Measurements from ENCODE around the gene DYSF. TPM values are rescaled to one million over a fixed set of nuclear protein-coding genes. Genes with fewer than 3 reads are reported as not detected.
"Not testable (repeated sequence)": the region's sequence is repeated elsewhere in the genome, so short reads cannot be mapped to it uniquely, and the experiment has no call there.

The DYSF gene
- total RNA-seq, 1 donor from 2014 or later, result 37.7 TPM

- peak; percentile 40 for DNase-seq
Measured at GRCh38 chr2:71482055-71482454, 28.7 kb downstream of the DYSF start.

GRCh38 chr2:71483246-71483645, 29.9 kb downstream of the DYSF start:
- TF ChIP-seq CTCF (IDR thresholded peaks at IDR 0.05), result no peak
- Histone ChIP-seq H3K4me3 (no peak overlapping the region), H3K9me3 (no peaks in the 10 kb centered on the region), H3K27me3 (no peaks in the 10 kb centered on the region), H3K36me3 (no peaks in the 10 kb centered on the region), H3K4me1 (no peaks in the 10 kb centered on the region), H3K27ac (no peak overlapping the region)
- peak; percentile 32 for DNase-seq
- intact Hi-C loops (cut with DNase I), result no loop called here
- ATAC-seq, result no peak

More at GRCh38 chr2:71482055-71482454, 28.7 kb downstream of the DYSF start:
- Histone ChIP-seq H3K4me1 (no peaks in the 10 kb centered on the region), H3K36me3 (no peaks in the 10 kb centered on the region), H3K4me3 (no peak overlapping the region), H3K27me3 (no peaks in the 10 kb centered on the region), H3K27ac (no peak overlapping the region), H3K9me3 (no peaks in the 10 kb centered on the region)
- no peak for ATAC-seq
- intact Hi-C loops (cut with DNase I), result no loop called here
- no peak for TF ChIP-seq CTCF (IDR thresholded peaks at IDR 0.05)

GRCh38 chr2:71484354-71484753, 31.0 kb downstream of the DYSF start:
- no peaks in the 10 kb centered on the region for H3K9me3 ChIP-seq
- intact Hi-C loops (cut with DNase I), result no loop called here
- no peaks in the 10 kb centered on the region for H3K36me3 ChIP-seq
- no peak for TF ChIP-seq CTCF (IDR thresholded peaks at IDR 0.05)
- no peak for ATAC-seq
- no peak overlapping the region for H3K4me3 ChIP-seq
- H3K4me1 ChIP-seq, result no peaks in the 10 kb centered on the region
- H3K27ac ChIP-seq, result no peak overlapping the region
- H3K27me3 ChIP-seq, result no peaks in the 10 kb centered on the region
- DNase-seq, result no peak

- Histone ChIP-seq H3K4me3 (no peak overlapping the region), H3K4me1 (no peaks in the 10 kb centered on the region), H3K27ac (no peak overlapping the region), H3K9me3 (no peaks in the 10 kb centered on the region), H3K36me3 (no peaks in the 10 kb centered on the region), H3K27me3 (no peaks in the 10 kb centered on the region)
- no peak for TF ChIP-seq CTCF (IDR thresholded peaks at IDR 0.05)
- no peak for ATAC-seq
- intact Hi-C loops (cut with DNase I), result no loop called here
- no peak for DNase-seq
Measured at GRCh38 chr2:71486881-71487640, 33.7 kb downstream of the DYSF start.

- ATAC-seq; DNase-seq; H3K27me3 ChIP-seq; H3K4me3 ChIP-seq; H3K9me3 ChIP-seq; H3K4me1 ChIP-seq; intact Hi-C loops (cut with DNase I); H3K27ac ChIP-seq; H3K36me3 ChIP-seq: not testable (repeated sequence)
Measured at GRCh38 chr2:71491551-71491950, 38.2 kb downstream of the DYSF start.

- DNase-seq, result peak; percentile 47
- no peaks in the 10 kb centered on the region for H3K36me3 ChIP-seq
- peak; percentile 41 for ATAC-seq
- intact Hi-C loops (cut with DNase I), result no loop called here
- no peak for TF ChIP-seq CTCF (IDR thresholded peaks at IDR 0.05)
- H3K4me3 ChIP-seq, result no peak overlapping the region
- H3K27me3 ChIP-seq, result no peaks in the 10 kb centered on the region
- H3K4me1 ChIP-seq, result no peaks in the 10 kb centered on the region
- H3K9me3 ChIP-seq, result no peaks in the 10 kb centered on the region
- no peak overlapping the region for H3K27ac ChIP-seq
Measured at GRCh38 chr2:71492112-71492511, 38.8 kb downstream of the DYSF start.
